WTC11 (cell line): ENCODE data around the gene CENPB.

Experiments
- ATF1 ChIP-seq: sonication (generic); formaldehyde crosslinking; IDR thresholded peaks from 2 replicates; pipeline ENCODE4 v1.8.1; 2023; ENCODE audit warnings: mild to moderate bottlenecking, moderate library complexity, missing genetic modification reagents
- FOXJ3 ChIP-seq: sonication (generic); formaldehyde crosslinking; IDR thresholded peaks from 2 replicates; pipeline ENCODE4 v1.9.0; 2021; ENCODE audit warnings: missing genetic modification reagents, mild to moderate bottlenecking, borderline replicate concordance
- MLX ChIP-seq: sonication (generic); formaldehyde crosslinking; IDR thresholded peaks from 2 replicates; pipeline ENCODE4 v1.8.1; 2023; ENCODE audit warnings: mild to moderate bottlenecking, missing genetic modification reagents, moderate library complexity
- TCF7 ChIP-seq: sonication (generic); formaldehyde crosslinking; IDR thresholded peaks from 2 replicates; pipeline ENCODE4 v1.8.0; 2022; ENCODE audit warnings: mild to moderate bottlenecking, low read depth, missing genetic modification reagents, moderate library complexity
- ZNF263 ChIP-seq: sonication (generic); formaldehyde crosslinking; IDR thresholded peaks from 2 replicates; pipeline ENCODE4 v1.8.1; 2022; ENCODE audit warnings: low read depth, mild to moderate bottlenecking, moderate library complexity, missing genetic modification reagents
- ZNF281 ChIP-seq: sonication (generic); formaldehyde crosslinking; IDR thresholded peaks from 2 replicates; pipeline ENCODE4 v1.8.0; 2023; ENCODE audit warnings: mild to moderate bottlenecking, missing genetic modification reagents
- ZNF416 ChIP-seq: fragments of 250-450 bp; sonication (Bioruptor Pico); IDR thresholded peaks from 2 replicates; pipeline ENCODE4 v1.9.0; 2021; ENCODE audit warnings: mild to moderate bottlenecking, inconsistent platforms
- TF ChIP-seq, protein P1 (sequence below): fragments of 200-600 bp; IDR thresholded peaks from 2 replicates; pipeline ENCODE4 v1.8.0; 2022; ENCODE audit warnings: antibody characterized with exemption

- TF ChIP-seq, protein P1, sequence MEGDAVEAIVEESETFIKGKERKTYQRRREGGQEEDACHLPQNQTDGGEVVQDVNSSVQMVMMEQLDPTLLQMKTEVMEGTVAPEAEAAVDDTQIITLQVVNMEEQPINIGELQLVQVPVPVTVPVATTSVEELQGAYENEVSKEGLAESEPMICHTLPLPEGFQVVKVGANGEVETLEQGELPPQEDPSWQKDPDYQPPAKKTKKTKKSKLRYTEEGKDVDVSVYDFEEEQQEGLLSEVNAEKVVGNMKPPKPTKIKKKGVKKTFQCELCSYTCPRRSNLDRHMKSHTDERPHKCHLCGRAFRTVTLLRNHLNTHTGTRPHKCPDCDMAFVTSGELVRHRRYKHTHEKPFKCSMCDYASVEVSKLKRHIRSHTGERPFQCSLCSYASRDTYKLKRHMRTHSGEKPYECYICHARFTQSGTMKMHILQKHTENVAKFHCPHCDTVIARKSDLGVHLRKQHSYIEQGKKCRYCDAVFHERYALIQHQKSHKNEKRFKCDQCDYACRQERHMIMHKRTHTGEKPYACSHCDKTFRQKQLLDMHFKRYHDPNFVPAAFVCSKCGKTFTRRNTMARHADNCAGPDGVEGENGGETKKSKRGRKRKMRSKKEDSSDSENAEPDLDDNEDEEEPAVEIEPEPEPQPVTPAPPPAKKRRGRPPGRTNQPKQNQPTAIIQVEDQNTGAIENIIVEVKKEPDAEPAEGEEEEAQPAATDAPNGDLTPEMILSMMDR = no peak
- no peak for TF ChIP-seq ATF1 (CRISPR knock-in tag)
- no peak for TF ChIP-seq ZNF281 (CRISPR knock-in tag)
- no peak for TF ChIP-seq FOXJ3
- no peak for TF ChIP-seq ZNF416
- TF ChIP-seq MLX (CRISPR knock-in tag) = no peak
- TF ChIP-seq ZNF263 (CRISPR knock-in tag) = no peak
- no peak for TF ChIP-seq TCF7 (CRISPR knock-in tag)
These were observed 15.3 kb upstream of the CENPB start for GRCh38 chr20:3801846-3802245.
